ENCODE measurements around the gene NABP2. TPM values are rescaled to one million over a fixed set of nuclear protein-coding genes. Genes with fewer than 3 reads are reported as not detected.

The NABP2 gene
- total and polyA plus RNA-seq, 10 of the 15 experiments (the other 5 are each of a cell fraction or from before 2014, with no cell fraction given): 20.7 to 97.9 (median 60.9) TPM

- H3K36me3 ChIP-seq (ENCODE audit: control insufficient read depth in 2 of 2, insufficient read depth in 2 of 2, low read length in 1 of 2): peaks cover 0 to 2% of the 10 kb centered on the region in 2 experiments; a peak in 1 of 4 replicates
- peak within 1 kb of the TSS; percentile 98 for H2AFZ ChIP-seq (ENCODE audit: control insufficient read depth, low read depth, low read length)
- no peaks in the 10 kb centered on the region for H3K27me3 ChIP-seq (replicated peaks in 1 of 2; ENCODE audit: control insufficient read depth in 2 of 2, insufficient read depth in 2 of 2, low read length in 1 of 2)
- ChIA-PET POLR2A (interaction anchor here (0.5 to 2.0 kb wide), 15 partner anchors 9 to 353 kb away, joined by 3 to 7 read pairs (median 3); partner anchors contain the start of genes RNF41 and ZC3H10), CTCF (interaction anchor here (0.7 to 4.5 kb wide), 13 partner anchors 9 to 197 kb away, joined by 3 to 25 read pairs (median 5); partner anchors contain the start of genes ANKRD52, CNPY2, RNF41 and STAT2), RAD21 (ENCODE audit: unreplicated experiment) (interaction anchor here (0.5 to 2.1 kb wide), 7 partner anchors 18 to 197 kb away, joined by 3 to 10 read pairs (median 5); partner anchors contain the start of genes RNF41 and SMARCC2), SMC1A (ENCODE audit: uncharacterized antibody, unreplicated experiment) (interaction anchor here (0.6 to 2.0 kb wide), 5 partner anchors 17 to 435 kb away, joined by 3 to 9 read pairs (median 3); partner anchors contain the start of gene STAT2)
- no peaks in the 10 kb centered on the region for H4K20me1 ChIP-seq (ENCODE audit: control insufficient read depth, insufficient read depth)
- peak; percentile 97 for ATAC-seq
- BruUV-seq (replicated peaks): no TSS peak
- peak within 1 kb of the TSS; percentile 65 for H3K9ac ChIP-seq (ENCODE audit: control insufficient read depth, insufficient read depth, low read length)
- H3K4me2 ChIP-seq (ENCODE audit: control insufficient read depth, insufficient read depth): peak within 1 kb of the TSS; percentile 96
- H3K4me3 ChIP-seq: peak within 1 kb of the TSS; percentile 68
- intact Hi-C loops (cut with micrococcal nuclease; ENCODE audit: unreplicated experiment) (loop anchor here (2.0 to 10.0 kb wide), 2 partner anchors 34 to 198 kb away; partner anchors contain the start of genes CS and SPRYD4), in situ Hi-C loops (cut with MboI) (no loop called here)
- peak; percentile 48 for DNase-seq (ENCODE audit: low read depth, low spot score)
- no peaks in the 10 kb centered on the region for H3K9me3 ChIP-seq (replicated peaks; ENCODE audit: control insufficient read depth, insufficient read depth, low read length)
- peak within 1 kb of the TSS; percentile 41 for H3K27ac ChIP-seq (ENCODE audit: control insufficient read depth, insufficient read depth)
- 2% methylated on average over 66 of the region's 68 CpGs for WGBS (ENCODE audit: insufficient coverage, insufficient replicate concordance, low lambda C conversion rate, missing lambda C conversion rate)
- H3K79me2 ChIP-seq (ENCODE audit: control insufficient read depth, insufficient read depth, low read length): no peaks in the 10 kb centered on the region
- peaks cover 4% of the 10 kb centered on the region for H3K4me1 ChIP-seq (ENCODE audit: control insufficient read depth, insufficient read depth, low read length)
- FAIRE-seq: peak; percentile 18
- TF ChIP-seq SP1 (IDR thresholded peaks at IDR 0.05; ENCODE audit: low read depth, low read length) (no peak), PBX3 (IDR thresholded peaks at IDR 0.05; ENCODE audit: insufficient replicate concordance, low read depth, low read length) (no peak), ATF7 (IDR thresholded peaks at IDR 0.05; ENCODE audit: low read depth) (no peak), RELA (IDR thresholded peaks at IDR 0.05; ENCODE audit: borderline replicate concordance, partially characterized antibody) (no peak), MTA3 (IDR thresholded peaks at IDR 0.05; ENCODE audit: borderline replicate concordance, low read length) (no peak), YBX1 (IDR thresholded peaks at IDR 0.05) (no peak), NBN (IDR thresholded peaks at IDR 0.05) (peak; percentile 64; the same call in 1 of the 2 replicates), NR2C2 (IDR thresholded peaks at IDR 0.05; ENCODE audit: borderline replicate concordance, control insufficient read depth, insufficient read length, low read depth) (no peak), MEF2B (IDR thresholded peaks at IDR 0.05; ENCODE audit: partially characterized antibody, poor library complexity, severe bottlenecking) (no peak), NRF1 (conservative IDR thresholded peaks at IDR 0.05; ENCODE audit: low read depth, low read length) (no peak), ZZZ3 (IDR thresholded peaks at IDR 0.05; ENCODE audit: control insufficient read depth, insufficient read length, low read depth) (no peak), MEF2A (IDR thresholded peaks at IDR 0.05; ENCODE audit: insufficient read depth, low read depth, low read length) (no peak), FOXM1 (IDR thresholded peaks at IDR 0.05; ENCODE audit: low read depth, low read length) (no peak), KLF5 (IDR thresholded peaks at IDR 0.05; ENCODE audit: partially characterized antibody) (peak; percentile 41), SMAD1 (IDR thresholded peaks at IDR 0.05; ENCODE audit: low read depth, partially characterized antibody) (no peak), ZBTB4 (CRISPR knock-in tag; IDR thresholded peaks at IDR 0.05) (no peak), LARP7 (IDR thresholded peaks at IDR 0.05) (peak; percentile 86), BRCA1 (IDR thresholded peaks at IDR 0.05; ENCODE audit: low read depth, low read length) (no peak), ZNF622 (IDR thresholded peaks at IDR 0.05) (no peak), NFIC (IDR thresholded peaks at IDR 0.05; ENCODE audit: low read depth, low read length) (no peak), WRNIP1 (IDR thresholded peaks at IDR 0.05; ENCODE audit: borderline replicate concordance, low read depth, low read length) (no peak)
Observed at GRCh38 chr12:56266693-56267442, 42.7 kb downstream of the NABP2 start, which contains the start of gene COQ10A. Gene COQ10A, plus strand, starts transcription at chr12:56266942. Its CDS starts 177 bp downstream, at chr12:56267119.

Data from GM12878 (cell line).